Lung (tissue), 12 donors: ENCODE data around the gene NOC4L. TPM values are rescaled to one million over a fixed set of nuclear protein-coding genes. Genes with fewer than 3 reads are reported as not detected.

ENCODE experiments used
- ATAC-seq: fragments of 200-7000 bp; cut with Tn5 transposase; one replicate; pipeline ENCODE4 v1.9.1; 2020; ENCODE audit warnings: moderate number of reproducible peaks; ENCODE audit not compliant: insufficient read depth, low FRiP score
- DNase-seq, 3 donors: peaks; one replicate each; pipeline ENCODE4 v3.0.0-alpha.2; 2013 to 2017
- H3K27ac ChIP-seq, 2 donors: one replicate each; pipeline ENCODE4 v1.5.1; 2013; ENCODE audit warnings: mild to moderate bottlenecking in 2 of 2, moderate library complexity in 2 of 2, control low read depth in 1 of 2, inconsistent platforms in 1 of 2, low read depth in 1 of 2, low read length in 1 of 2
- H3K27me3 ChIP-seq, 3 donors: one replicate each; pipeline ENCODE4 v1.5.1; 2013; ENCODE audit warnings: low read length in 2 of 3; ENCODE audit not compliant: control insufficient read depth in 3 of 3, insufficient read depth in 3 of 3
- H3K36me3 ChIP-seq, 4 donors: one replicate each; pipeline ENCODE4 v1.5.1; 2013; ENCODE audit warnings: low read length in 4 of 4, mild to moderate bottlenecking in 1 of 4, moderate library complexity in 1 of 4; ENCODE audit not compliant: control insufficient read depth in 4 of 4, insufficient read depth in 4 of 4
- H3K4me1 ChIP-seq, 5 donors: one replicate each; pipeline ENCODE4 v1.5.1; 2013; ENCODE audit warnings: low read length in 5 of 5, mild to moderate bottlenecking in 2 of 5, moderate library complexity in 1 of 5; ENCODE audit not compliant: control insufficient read depth in 5 of 5, insufficient read depth in 5 of 5
- H3K4me3 ChIP-seq: one replicate; pipeline ENCODE4 v1.5.1; 2013; ENCODE audit warnings: mild to moderate bottlenecking, control low read depth, moderate library complexity
- H3K9ac ChIP-seq, 2 donors: one replicate each; pipeline ENCODE4 v1.5.1; 2013; ENCODE audit warnings: low read length in 2 of 2, control low read depth in 1 of 2; ENCODE audit not compliant: insufficient read depth in 1 of 2
- H3K9me3 ChIP-seq, 4 donors: one replicate each; pipeline ENCODE4 v1.5.1; 2013; ENCODE audit warnings: low read length in 3 of 4, mild to moderate bottlenecking in 1 of 4, moderate library complexity in 1 of 4; ENCODE audit not compliant: control insufficient read depth in 4 of 4, insufficient read depth in 3 of 4
- CTCF ChIP-seq: IDR thresholded peaks from 2 replicates; pipeline ENCODE4 v1.5.1; 2012; ENCODE audit warnings: mild to moderate bottlenecking; ENCODE audit errors: control extremely low read depth, extremely low read depth
- WGBS, 2 donors: extraction: QIAGEN DNeasy Blood & Tissue Kit; methylation state at CpG; one replicate each; pipeline ENCODE4 v1.1.7; 2013; 5-methylcytosine and 5-hydroxymethylcytosine counted together
- polyA plus RNA-seq, 2 donors: library from polyadenylated mRNA; stranded (reverse); fragments of 200-250 nt; gene quantifications; one replicate each; pipeline ENCODE4 v1.2.1, GENCODE V29; 2013
- total RNA-seq, 2 donors: library from RNA; depleted of rRNA in 1 of 2; stranded (reverse); fragments of >200 nt in 1 of 2; gene quantifications; one replicate each; pipeline ENCODE4 v1.2.1, GENCODE V29; 2014 to 2021
- donor health status: control.
- donor health status: control.
- donor health status: Bipolar disorder and iron deficiency.
- donor health status: healthy.
- donor health status: DM: yes; HTN: yes; CAD: no.

The NOC4L gene
- total and polyA plus RNA-seq, 4 donors: 6.3 to 27.8 (median 25.9) TPM

GRCh38 chr12:132178316-132178715 lies 34.1 kb downstream of the NOC4L start:
- DNase-seq (peak in 2 of 3 donors; percentile 58 to 70), ATAC-seq (no peak)
- no peak overlapping the region for H3K4me3 ChIP-seq
- WGBS, 2 donors: 8 to 25% methylated on average over 8 of the region's 8 CpGs
- H3K9me3 ChIP-seq: peaks cover 0 to 9% (median 2%) of the 10 kb centered on the region in 4 donors
- no peak overlapping the region for H3K9ac ChIP-seq
- no peaks in the 10 kb centered on the region for H3K36me3 ChIP-seq
- H3K27ac ChIP-seq: no peak overlapping the region
- no peak for TF ChIP-seq CTCF
- no peaks in the 10 kb centered on the region for H3K4me1 ChIP-seq
- H3K27me3 ChIP-seq: peaks cover 0 to 36% (median 0%) of the 10 kb centered on the region in 3 donors

GRCh38 chr12:132178801-132179401 lies 34.6 kb downstream of the NOC4L start:
- Histone ChIP-seq H3K27me3 (peaks cover 0 to 36% (median 0%) of the 10 kb centered on the region in 3 donors), H3K4me1 (no peaks in the 10 kb centered on the region), H3K27ac (no peak overlapping the region), H3K9me3 (peaks cover 0 to 9% (median 2%) of the 10 kb centered on the region in 4 donors), H3K36me3 (no peaks in the 10 kb centered on the region), H3K9ac (no peak overlapping the region), H3K4me3 (no peak overlapping the region)
- DNase-seq (no peak), ATAC-seq (no peak)
- 58 to 65% methylated on average over 39 of the region's 39 CpGs for WGBS, 2 donors
- TF ChIP-seq CTCF: no peak

- ATAC-seq (no peak), DNase-seq (no peak)
- Histone ChIP-seq H3K36me3 (no peaks in the 10 kb centered on the region), H3K4me1 (no peaks in the 10 kb centered on the region), H3K27ac (no peak overlapping the region), H3K9me3 (peaks cover 0 to 9% (median 2%) of the 10 kb centered on the region in 4 donors), H3K4me3 (no peak overlapping the region), H3K27me3 (peaks cover 0 to 38% (median 0%) of the 10 kb centered on the region in 3 donors), H3K9ac (no peak overlapping the region)
- TF ChIP-seq CTCF: no peak
- 75 to 82% methylated on average over 19 of the region's 19 CpGs for WGBS, 2 donors
Observed at GRCh38 chr12:132179431-132180362, 35.4 kb downstream of the NOC4L start.
